T-helper 1 cell treated with Interleukin-12 subunit alpha and Interleukin-12 subunit beta and Interleukin-4 antibody, amounts not matched to agents 30 ng/mL and 1 ng/mL, for 36 hours (primary cell): ENCODE results near the gene TIAM2. TPM values are rescaled to one million over a fixed set of nuclear protein-coding genes. Genes with fewer than 3 reads are reported as not detected.
"Not testable (repeated sequence)": the region's sequence is repeated elsewhere in the genome, so short reads cannot be mapped to it uniquely, and the experiment has no call there.

Source experiments
- intact Hi-C: fragments of 100-400 bp; cut with micrococcal nuclease; formaldehyde crosslinking; loops from one replicate; pipeline ENCODE4 v1.15.1; 2024
- total RNA-seq: library from RNA; stranded (reverse); gene quantifications from 2 replicates; pipeline ENCODE4 v1.2.3, GENCODE V29; 2022

The TIAM2 gene
- total RNA-seq, 1 donor from 2014 or later: 7.6 TPM

- intact Hi-C loops: no loop called here
These were observed 224.2 kb downstream of the TIAM2 start for GRCh38 chr6:155219299-155219698.

GRCh38 chr6:155219858-155220301, 224.8 kb downstream of the TIAM2 start:
- intact Hi-C loops: no loop called here

DNA sequence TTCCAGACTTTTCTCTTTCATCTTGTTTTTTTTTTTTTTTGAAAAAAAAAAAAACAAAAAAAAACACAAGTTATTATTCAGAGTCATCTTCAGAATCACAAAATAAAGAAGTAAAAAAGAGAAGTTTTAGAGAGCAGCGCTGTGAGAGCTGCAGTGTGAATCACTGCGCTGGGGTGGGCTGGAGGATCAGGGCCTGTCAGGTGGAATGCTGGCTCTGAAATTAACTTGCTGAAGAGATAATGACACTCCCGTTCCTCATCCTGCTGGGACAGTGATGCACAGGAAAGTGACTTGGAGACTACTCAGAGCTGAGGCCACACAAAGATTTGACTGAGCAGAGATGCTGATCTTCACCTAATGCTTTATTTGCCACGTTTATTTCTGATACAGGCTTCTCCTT, 226.0 kb downstream of the TIAM2 start:
- intact Hi-C loops: no loop called here

GRCh38 chr6:155222506-155222905, 227.4 kb downstream of the TIAM2 start:
- intact Hi-C loops: no loop called here

- intact Hi-C loops: loop anchor here (1.0 to 2.0 kb wide), 11 partner anchors 25 to 618 kb away; partner anchors contain the start of genes SCAF8 and TFB1M
These were observed 228.7 kb downstream of the TIAM2 start for GRCh38 chr6:155223646-155224451.

- intact Hi-C loops: loop anchor here (1.0 to 2.0 kb wide), 11 partner anchors 24 to 618 kb away; partner anchors contain the start of genes SCAF8 and TFB1M
These were observed 229.5 kb downstream of the TIAM2 start for GRCh38 chr6:155224618-155225017.

DNA sequence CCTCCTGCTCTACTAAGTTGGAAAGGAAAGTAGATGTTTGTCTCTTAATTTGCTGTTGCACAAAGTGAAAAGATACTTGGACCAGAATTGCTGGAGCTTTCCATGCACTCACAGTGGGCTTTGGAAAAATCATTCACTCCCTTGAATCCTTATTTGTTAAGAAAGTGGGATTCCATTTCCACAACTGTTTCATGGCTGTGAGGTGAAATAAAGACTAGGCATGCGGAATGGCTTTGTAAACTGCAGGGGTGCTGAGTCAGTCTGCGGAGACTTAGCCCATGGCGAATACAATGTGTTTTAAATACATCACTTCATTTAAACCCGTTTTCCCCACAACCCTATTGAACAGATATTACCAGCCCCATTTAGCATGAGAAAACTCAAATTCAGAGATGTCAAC, 231.9 kb downstream of the TIAM2 start:
- intact Hi-C loops: no loop called here

DNA sequence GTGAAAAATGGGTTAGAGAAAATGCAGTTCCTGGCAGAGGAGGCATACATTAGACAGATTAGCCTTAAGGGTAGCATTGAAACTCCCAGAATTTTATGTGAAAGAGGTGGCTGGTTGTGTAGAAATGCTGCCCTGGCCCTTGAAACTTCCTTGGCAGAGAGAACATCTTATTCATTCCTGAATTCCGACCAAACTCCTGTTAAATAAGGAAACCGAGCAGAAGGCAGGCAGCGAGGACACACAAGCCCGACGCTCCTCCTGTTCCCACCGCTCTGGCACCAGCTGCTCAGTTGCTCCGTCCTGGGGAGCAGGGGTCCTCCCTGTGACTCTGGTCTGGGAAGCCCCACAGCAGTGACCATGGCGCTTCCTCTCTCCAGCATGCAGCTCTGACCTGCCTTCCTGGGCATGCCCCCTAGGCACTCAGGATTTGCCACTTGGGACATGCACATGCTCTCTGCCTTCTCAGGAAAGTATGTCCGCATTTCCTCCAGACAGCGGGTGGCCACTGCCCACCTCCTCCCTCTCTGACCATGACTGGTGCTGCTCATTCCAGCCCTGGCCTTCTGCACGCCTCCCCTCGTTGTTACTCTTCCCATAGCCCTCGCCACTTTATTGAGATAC, 233.5 kb downstream of the TIAM2 start:
- intact Hi-C loops: no loop called here

DNA sequence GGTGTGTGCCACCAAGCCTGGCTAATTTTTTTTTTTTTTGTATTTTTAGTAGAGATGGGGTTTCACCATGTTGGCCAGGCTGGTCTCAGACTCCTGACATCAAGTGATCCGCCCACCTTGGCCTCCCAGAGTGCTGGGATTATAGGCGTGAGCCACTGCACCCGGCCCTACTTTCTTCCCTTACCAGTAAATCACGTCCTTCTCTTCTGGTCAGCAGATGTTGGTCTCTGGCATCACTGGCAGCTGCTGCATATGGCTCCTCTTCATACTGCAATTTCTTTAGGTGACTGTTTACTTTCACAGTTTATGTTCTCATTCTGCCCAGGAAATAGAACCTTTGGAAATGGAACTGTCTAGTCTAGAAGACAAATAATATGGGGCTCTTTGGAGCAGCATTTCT, 235.9 kb downstream of the TIAM2 start:
- intact Hi-C loops: not testable (repeated sequence)

- intact Hi-C loops: no loop called here
These were observed 237.7 kb downstream of the TIAM2 start for GRCh38 chr6:155232848-155233247.

GRCh38 chr6:155234167-155234566, 239.1 kb downstream of the TIAM2 start:
- intact Hi-C loops: loop anchor here (1.0 kb wide), 1 partner anchor 40 kb away; no protein-coding TSS in a partner anchor

- intact Hi-C loops: loop anchor here (1.0 kb wide), 1 partner anchor 40 kb away; no protein-coding TSS in a partner anchor
These were observed 239.6 kb downstream of the TIAM2 start for GRCh38 chr6:155234687-155235086.

GRCh38 chr6:155235087-155235486, 240.0 kb downstream of the TIAM2 start:
- intact Hi-C loops: no loop called here

GRCh38 chr6:155237613-155238012, 242.5 kb downstream of the TIAM2 start:
- intact Hi-C loops: no loop called here

DNA sequence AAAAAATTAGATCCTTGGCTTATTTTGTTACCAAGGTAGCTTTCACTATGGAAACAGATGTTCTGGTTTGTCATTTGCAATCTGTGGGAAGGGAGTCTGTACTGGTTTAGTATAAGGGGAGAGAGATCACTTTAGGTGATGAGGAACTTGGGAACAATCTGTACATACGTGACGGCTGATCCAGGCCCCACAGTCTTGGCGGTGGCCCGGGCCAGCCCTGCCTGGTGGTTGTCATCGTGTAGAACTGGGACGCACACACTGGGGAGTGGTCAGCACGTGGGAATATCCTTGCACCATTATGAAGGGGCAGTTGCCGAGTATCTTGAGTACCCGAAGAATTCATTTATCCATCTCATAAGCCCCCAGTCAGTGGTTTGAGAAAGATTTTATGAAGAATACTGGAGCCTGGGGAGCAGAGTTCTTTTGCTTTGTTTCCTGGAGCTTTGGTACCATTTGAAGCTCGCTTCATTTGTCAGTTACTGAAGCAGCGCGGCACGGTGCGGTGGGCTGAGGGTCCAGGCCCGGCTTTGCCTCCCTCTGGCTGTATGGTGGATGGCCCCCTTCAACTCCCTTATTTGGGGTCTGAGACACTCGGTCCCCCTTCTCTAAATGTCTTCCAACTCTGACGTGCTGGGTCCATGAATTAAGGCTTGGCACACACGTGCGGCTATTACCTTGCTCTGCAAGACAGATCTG, 245.9 kb downstream of the TIAM2 start:
- intact Hi-C loops: no loop called here

DNA sequence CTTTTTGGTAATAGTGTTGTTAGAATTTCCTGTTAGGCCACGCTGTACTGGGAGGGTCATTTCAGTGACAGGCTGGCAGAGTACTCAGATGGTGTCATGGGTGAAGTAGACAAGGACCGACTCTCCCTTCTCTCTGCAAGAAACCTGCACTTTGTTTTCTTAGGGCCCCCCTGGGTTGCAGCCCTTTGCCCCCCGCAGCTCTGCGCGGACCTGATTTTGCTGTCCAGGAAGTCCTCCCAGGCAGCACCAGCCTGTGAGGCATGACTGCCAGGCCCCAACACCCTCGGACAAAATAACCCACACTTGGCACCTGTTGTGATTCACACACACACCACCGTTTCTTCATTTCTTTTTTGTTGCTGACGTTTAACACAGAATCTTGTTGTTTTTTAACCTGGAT, 246.9 kb downstream of the TIAM2 start:
- intact Hi-C loops: no loop called here

DNA sequence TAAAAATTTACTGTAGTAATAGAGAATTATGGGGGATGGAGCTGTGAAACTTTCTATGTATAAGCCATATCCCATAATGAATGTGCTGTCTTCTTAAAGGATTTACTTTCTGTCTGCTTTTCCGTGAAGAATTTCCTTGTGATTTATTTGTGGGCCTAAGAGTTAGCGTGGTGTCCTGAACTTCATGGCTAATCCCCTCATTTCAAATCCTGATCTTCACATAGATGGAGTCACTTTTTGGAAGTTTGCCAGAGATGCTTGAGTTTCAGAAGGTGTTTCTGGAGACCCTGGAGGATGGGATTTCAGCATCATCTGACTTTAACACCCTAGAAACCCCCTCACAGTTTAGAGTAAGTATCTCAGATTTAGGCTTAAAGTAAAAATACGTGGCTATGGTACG, 249.3 kb downstream of the TIAM2 start:
- intact Hi-C loops: no loop called here

GRCh38 chr6:155245193-155245592, 250.1 kb downstream of the TIAM2 start:
- intact Hi-C loops: no loop called here

GRCh38 chr6:155245831-155246230, 250.7 kb downstream of the TIAM2 start:
- intact Hi-C loops: no loop called here

GRCh38 chr6:155246825-155247224, 251.7 kb downstream of the TIAM2 start:
- intact Hi-C loops: no loop called here

- intact Hi-C loops: loop anchor here (1.0 to 2.0 kb wide), 4 partner anchors 23 to 572 kb away; no protein-coding TSS in a partner anchor
These were observed 252.5 kb downstream of the TIAM2 start for GRCh38 chr6:155247618-155248007.
